Glutamatergic neuron (in vitro differentiated cells): ENCODE measurements around the gene PDIA4. TPM values are rescaled to one million over a fixed set of nuclear protein-coding genes. Genes with fewer than 3 reads are reported as not detected.
"Not testable (repeated sequence)": the region's sequence is repeated elsewhere in the genome, so short reads cannot be mapped to it uniquely, and the experiment has no call there.

Experiments
- DNase-seq: peaks from one replicate; pipeline ENCODE4 v3.0.0; 2022
- H3K27ac Mint-ChIP-seq: one replicate; pipeline ENCODE4 v1.8.0; 2020; ENCODE audit warnings: mild to moderate bottlenecking, mixed read lengths, inconsistent platforms; ENCODE audit not compliant: unreplicated experiment
- H3K27me3 Mint-ChIP-seq: one replicate; pipeline ENCODE4 v1.8.0; 2020; ENCODE audit warnings: mild to moderate bottlenecking, moderate library complexity, mixed read lengths, inconsistent platforms; ENCODE audit not compliant: unreplicated experiment
- H3K36me3 Mint-ChIP-seq: one replicate; pipeline ENCODE4 v1.8.0; 2020; ENCODE audit warnings: mild to moderate bottlenecking, mixed read lengths, inconsistent platforms; ENCODE audit not compliant: unreplicated experiment
- H3K4me1 Mint-ChIP-seq: one replicate; pipeline ENCODE4 v1.8.0; 2020; ENCODE audit warnings: mild to moderate bottlenecking, low read depth, mixed read lengths, inconsistent platforms; ENCODE audit not compliant: unreplicated experiment
- H3K4me3 Mint-ChIP-seq: one replicate; pipeline ENCODE4 v1.8.0; 2020; ENCODE audit warnings: mild to moderate bottlenecking, mixed read lengths, inconsistent platforms; ENCODE audit not compliant: unreplicated experiment
- H3K9me3 Mint-ChIP-seq: one replicate; pipeline ENCODE4 v1.8.0; 2020; ENCODE audit warnings: mild to moderate bottlenecking, moderate library complexity, mixed read lengths, inconsistent platforms; ENCODE audit not compliant: unreplicated experiment
- total RNA-seq: library from RNA; stranded (reverse); fragmentation: NEBNext Ultra II Directional; extraction: Animal tissue kit (Norgen Biotek cat#: 25700); gene quantifications from one replicate; pipeline ENCODE4 v1.2.1, GENCODE V29; 2021; ENCODE audit not compliant: unreplicated experiment
- TF ChIP-seq, protein P1 (sequence below): fragments of 200-600 bp; sonication (generic); IDR thresholded peaks from one replicate; pipeline ENCODE4 v1.5.0; 2021; ENCODE audit not compliant: partially characterized antibody, unreplicated experiment

The PDIA4 gene
- total RNA-seq, 1 donor from 2014 or later = 69.0 TPM

DNA sequence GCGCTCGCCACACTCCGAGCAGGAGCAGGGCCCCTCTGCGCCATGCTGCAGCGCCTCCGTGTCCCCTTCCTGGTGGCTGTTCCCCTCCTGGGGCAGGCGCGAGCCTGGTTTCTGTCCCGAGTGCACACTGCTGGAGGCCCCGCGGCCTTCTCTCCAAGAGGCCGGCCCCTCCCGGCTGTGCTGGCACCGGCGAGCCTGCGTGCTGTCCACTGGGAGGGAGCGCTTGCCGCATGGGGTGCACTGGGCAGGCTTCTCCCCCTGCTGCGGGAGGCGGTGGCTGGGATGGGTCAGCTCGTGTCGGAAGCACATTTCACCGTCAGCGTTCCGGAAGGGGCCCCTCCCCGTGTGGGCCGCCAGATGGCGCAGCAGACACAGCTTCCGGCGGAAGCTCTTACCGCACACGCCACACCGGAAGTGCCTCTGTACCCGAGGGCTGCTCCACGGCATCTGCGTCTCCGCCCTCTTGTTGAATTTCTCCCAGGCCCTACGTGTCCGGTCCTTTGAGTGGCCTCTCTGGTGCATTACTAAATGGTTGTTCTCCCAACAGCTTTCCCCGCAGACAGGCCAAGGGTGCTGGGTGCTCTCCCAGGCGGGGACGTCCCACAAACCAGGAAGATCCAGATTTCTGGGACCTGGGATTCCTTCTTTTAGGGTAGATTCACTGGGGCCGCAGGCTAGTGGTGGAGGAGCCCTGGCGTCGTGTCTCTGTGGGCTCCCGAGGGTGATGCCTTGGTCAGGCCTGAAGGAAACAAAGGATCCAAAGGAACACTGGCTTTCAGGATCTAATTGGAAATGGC lies 43.5 kb upstream of the PDIA4 start:
- Mint-ChIP-seq H3K4me1 (no peaks in the 10 kb centered on the region), H3K27me3 (no peaks in the 10 kb centered on the region), H3K36me3 (peaks cover 3% of the 10 kb centered on the region), H3K27ac (peak overlapping the region; percentile 62), H3K9me3 (no peaks in the 10 kb centered on the region), H3K4me3 (no peak overlapping the region)
- peak; percentile 73 for DNase-seq
- TF ChIP-seq, protein P1, sequence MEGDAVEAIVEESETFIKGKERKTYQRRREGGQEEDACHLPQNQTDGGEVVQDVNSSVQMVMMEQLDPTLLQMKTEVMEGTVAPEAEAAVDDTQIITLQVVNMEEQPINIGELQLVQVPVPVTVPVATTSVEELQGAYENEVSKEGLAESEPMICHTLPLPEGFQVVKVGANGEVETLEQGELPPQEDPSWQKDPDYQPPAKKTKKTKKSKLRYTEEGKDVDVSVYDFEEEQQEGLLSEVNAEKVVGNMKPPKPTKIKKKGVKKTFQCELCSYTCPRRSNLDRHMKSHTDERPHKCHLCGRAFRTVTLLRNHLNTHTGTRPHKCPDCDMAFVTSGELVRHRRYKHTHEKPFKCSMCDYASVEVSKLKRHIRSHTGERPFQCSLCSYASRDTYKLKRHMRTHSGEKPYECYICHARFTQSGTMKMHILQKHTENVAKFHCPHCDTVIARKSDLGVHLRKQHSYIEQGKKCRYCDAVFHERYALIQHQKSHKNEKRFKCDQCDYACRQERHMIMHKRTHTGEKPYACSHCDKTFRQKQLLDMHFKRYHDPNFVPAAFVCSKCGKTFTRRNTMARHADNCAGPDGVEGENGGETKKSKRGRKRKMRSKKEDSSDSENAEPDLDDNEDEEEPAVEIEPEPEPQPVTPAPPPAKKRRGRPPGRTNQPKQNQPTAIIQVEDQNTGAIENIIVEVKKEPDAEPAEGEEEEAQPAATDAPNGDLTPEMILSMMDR = peak; percentile 56

DNA sequence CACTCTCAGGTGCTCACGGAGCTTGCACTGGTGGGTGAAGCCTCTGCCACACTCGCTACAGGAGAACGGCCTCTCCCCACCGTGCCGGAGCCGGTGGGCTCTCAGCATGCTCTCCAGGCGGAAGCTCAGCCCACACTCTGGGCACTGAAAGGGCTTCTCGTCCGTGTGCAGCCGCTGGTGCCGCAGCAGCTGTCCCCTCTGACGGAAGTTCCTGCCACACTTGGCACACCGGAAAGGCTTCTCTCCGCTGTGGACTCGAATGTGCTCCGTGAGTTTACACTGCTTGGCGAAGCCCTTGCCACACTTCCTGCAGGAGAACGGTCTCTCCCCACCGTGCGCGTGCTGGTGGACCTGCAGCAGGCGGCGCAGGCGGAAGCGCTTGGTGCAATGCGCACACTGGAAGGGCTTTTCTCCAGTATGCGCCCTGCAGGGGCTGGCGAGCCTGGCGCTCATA lies 42.9 kb upstream of the PDIA4 start:
- Mint-ChIP-seq H3K9me3 (no peaks in the 10 kb centered on the region), H3K4me1 (no peaks in the 10 kb centered on the region), H3K27me3 (no peaks in the 10 kb centered on the region), H3K4me3 (no peak overlapping the region), H3K36me3 (no peaks in the 10 kb centered on the region), H3K27ac (no peak overlapping the region)
- no peak for DNase-seq
- TF ChIP-seq, protein P1 = no peak

DNA sequence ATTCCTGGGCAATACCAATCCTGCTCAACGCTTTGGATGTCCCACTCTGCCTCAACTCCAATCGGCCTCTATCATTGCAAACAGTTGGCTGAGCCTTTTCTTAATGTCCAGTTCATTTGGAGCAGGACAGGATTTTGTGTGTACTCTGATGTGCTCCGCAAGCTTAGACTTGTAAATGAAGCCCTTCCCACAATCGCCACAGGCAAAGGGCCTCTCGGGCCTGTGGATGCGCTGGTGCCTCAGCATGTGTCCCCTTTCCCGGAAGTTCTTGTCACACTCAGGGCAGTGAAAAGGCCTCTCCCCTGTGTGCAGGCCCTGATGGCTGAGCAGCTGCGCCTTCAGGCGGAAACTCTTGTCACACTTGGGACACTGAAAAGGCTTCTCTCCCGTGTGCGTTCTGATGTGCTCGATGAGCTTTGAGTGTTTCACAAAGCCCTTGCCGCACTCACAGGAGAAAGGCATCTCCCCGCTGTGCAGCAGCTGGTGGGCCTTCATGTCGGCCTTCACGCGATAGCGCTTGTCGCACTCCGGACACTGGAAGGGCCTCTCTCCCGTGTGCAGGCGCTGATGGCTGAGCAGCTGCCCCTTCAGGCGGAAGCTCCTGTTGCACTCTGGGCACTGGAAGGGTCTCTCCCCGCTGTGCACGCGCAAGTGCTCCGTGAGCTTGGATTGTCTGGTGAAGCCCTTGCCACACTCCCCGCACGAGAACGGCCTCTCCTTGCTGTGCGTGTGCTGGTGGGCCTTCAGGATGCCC lies 42.2 kb upstream of the PDIA4 start:
- DNase-seq = no peak
- TF ChIP-seq, protein P1 = no peak

DNA sequence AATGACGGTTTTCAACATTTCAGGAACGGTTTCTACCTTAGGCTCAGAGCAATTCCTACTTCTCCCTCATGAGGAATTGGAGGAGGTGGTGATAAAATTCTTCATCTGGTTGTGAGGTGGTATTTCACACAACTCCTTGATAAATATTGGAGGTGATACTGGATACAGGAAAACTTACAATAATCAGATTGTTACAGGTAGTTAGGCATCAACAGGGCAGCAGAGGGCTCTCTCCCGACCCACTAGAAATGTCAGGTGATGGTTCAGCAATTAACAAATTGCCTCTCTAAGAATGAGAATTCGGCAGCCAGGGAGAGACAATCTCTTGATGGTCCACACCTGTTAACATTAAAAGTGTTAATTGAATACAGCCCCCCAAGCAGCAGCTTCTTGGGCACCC lies 39.6 kb upstream of the PDIA4 start:
- no peak for DNase-seq
- Mint-ChIP-seq H3K4me3 (no peak overlapping the region), H3K9me3 (peaks cover 3% of the 10 kb centered on the region), H3K4me1 (peaks cover 2% of the 10 kb centered on the region), H3K27me3 (peaks cover 2% of the 10 kb centered on the region), H3K27ac (peak overlapping the region; percentile 0), H3K36me3 (no peaks in the 10 kb centered on the region)
- TF ChIP-seq, protein P1 = no peak

More for the DNA sequence above, 42.2 kb upstream of the PDIA4 start:
- no peaks in the 10 kb centered on the region for H3K36me3 Mint-ChIP-seq
- no peak overlapping the region for H3K4me3 Mint-ChIP-seq
- no peaks in the 10 kb centered on the region for H3K27me3 Mint-ChIP-seq
- no peaks in the 10 kb centered on the region for H3K9me3 Mint-ChIP-seq
- H3K27ac Mint-ChIP-seq = peak overlapping the region; percentile 17
- no peaks in the 10 kb centered on the region for H3K4me1 Mint-ChIP-seq

DNA sequence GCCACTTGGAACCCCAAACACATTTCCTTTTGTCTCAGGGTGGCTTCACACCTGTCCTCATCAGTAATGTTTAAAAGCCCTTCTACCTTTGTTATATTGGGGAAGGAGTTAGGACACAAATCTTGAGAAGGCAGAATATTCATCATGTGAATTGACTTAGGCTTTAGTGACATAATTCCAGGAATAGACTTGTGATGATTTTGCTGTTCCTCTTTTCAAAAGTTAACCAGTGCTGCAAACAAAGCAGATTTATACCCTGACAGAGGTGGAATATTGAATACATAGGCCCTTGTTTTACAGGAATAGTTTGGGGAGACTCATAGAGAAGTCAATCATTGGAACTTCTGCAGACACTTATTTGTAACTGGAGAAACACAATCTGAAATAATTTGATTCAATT lies 35.2 kb upstream of the PDIA4 start:
- Mint-ChIP-seq H3K27ac (no peak overlapping the region), H3K4me1 (peaks cover 2% of the 10 kb centered on the region), H3K27me3 (peaks cover 2% of the 10 kb centered on the region), H3K9me3 (peaks cover 5% of the 10 kb centered on the region), H3K36me3 (no peaks in the 10 kb centered on the region), H3K4me3 (no peak overlapping the region)
- DNase-seq = no peak
- TF ChIP-seq, protein P1 = no peak

DNA sequence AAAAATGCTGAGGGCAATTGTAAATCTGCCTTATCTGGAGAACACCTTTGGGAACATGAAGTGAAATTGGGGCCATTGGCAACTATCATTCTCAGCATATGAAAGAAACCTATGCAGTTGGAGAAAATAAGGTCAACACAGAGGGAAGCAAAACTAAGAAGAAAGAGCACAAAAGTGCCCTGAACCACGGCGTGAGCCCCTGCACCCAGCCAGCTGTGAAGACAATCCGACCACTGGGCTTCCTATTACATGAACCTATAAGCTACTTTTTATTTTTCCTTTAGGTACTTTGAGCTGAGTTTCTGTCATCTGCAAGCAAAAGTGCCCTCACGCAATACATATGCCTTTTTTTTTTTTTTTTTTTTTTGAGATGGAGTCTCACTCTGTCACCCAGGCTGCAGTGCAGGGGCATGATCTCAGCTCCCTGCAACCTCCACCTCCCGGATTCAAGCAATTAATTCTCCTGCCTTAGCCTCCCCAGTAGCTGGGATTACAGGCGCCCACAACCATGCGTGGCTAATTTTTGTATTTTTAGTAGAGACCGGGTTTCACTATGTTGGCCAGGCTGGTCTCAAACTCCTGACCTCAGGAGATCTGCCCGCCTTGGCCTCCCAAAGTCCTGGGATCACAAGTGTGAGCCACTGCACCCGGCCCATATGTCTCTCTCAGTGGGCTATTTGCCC lies 34.1 kb upstream of the PDIA4 start:
- not testable (repeated sequence) for DNase-seq, H3K27me3 Mint-ChIP-seq, H3K4me3 Mint-ChIP-seq, H3K27ac Mint-ChIP-seq, H3K9me3 Mint-ChIP-seq, H3K4me1 Mint-ChIP-seq, H3K36me3 Mint-ChIP-seq
